Ascending aorta (tissue), 2 donors: ENCODE data around the gene TXNRD1. TPM values are rescaled to one million over a fixed set of nuclear protein-coding genes. Genes with fewer than 3 reads are reported as not detected.

Source experiments
- DNase-seq, 2 donors: peaks; one replicate each; pipeline ENCODE4 v3.0.0-alpha.2; 2019; ENCODE audit warnings: low spot score in 2 of 2
- H3K27ac ChIP-seq, 2 donors: fragments of 200-600 bp; sonication (generic); one replicate each; pipeline ENCODE4 v1.5.1; 2016 to 2017; ENCODE audit warnings: mild to moderate bottlenecking in 1 of 2
- H3K27me3 ChIP-seq: fragments of 200-600 bp; sonication (generic); one replicate; pipeline ENCODE4 v1.5.1; 2017
- H3K36me3 ChIP-seq, 2 donors: fragments of 200-600 bp; sonication (generic); one replicate each; pipeline ENCODE4 v1.5.1; 2016
- H3K4me1 ChIP-seq, 2 donors: fragments of 200-600 bp; sonication (generic); one replicate each; pipeline ENCODE4 v1.5.1; 2016 to 2017; ENCODE audit warnings: mild to moderate bottlenecking in 1 of 2
- H3K4me3 ChIP-seq, 2 donors: fragments of 200-600 bp; sonication (generic); one replicate each; pipeline ENCODE4 v1.5.1; 2016 to 2017; ENCODE audit warnings: mild to moderate bottlenecking in 1 of 2
- H3K9me3 ChIP-seq, 2 donors: fragments of 200-600 bp; sonication (generic); one replicate each; pipeline ENCODE4 v1.5.1; 2016
- intact Hi-C: fragments of 100-400 bp; cut with DNase I; formaldehyde crosslinking; loops from one replicate; pipeline ENCODE4 v1.15.1; 2023
- total RNA-seq: library from RNA; depleted of rRNA; stranded (reverse); fragments of >200 nt; gene quantifications from one replicate; pipeline ENCODE4 v1.1.0, GENCODE V29; 2016
- TF ChIP-seq, protein P1 (sequence below), 3 experiments: fragments of 200-600 bp in 2 of 3; fragments of 450-650 bp in 1 of 3; sonication (generic) in 2 of 3; IDR thresholded peaks; one replicate each; pipeline ENCODE4 v1.5.1; 2016 to 2019; ENCODE audit warnings: antibody characterized with exemption in 3 of 3, mild to moderate bottlenecking in 1 of 3, moderate library complexity in 1 of 3

TXNRD1 gene
- total RNA-seq, 1 donor from 2014 or later: 67.4 TPM

DNA sequence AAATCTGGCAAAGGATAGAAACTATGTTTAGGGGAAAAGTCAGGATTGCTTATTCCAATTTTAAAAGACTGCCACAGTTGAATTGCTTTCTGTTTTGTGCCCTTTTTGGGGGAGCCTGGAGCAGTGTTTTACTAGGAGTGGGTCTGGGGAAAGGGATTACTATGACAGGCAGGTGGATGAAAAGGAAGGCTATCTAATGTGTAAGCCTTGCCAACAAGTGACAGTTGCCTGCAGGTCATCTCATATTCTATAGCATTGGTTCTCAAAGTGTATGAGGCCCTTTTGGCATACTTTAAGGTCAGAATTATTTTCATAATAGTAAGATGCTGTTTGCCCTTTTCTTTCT lies 92.0 kb downstream of the TXNRD1 start:
- H3K27ac ChIP-seq: no peak overlapping the region
- intact Hi-C loops: no loop called here
- TF ChIP-seq, protein P1, sequence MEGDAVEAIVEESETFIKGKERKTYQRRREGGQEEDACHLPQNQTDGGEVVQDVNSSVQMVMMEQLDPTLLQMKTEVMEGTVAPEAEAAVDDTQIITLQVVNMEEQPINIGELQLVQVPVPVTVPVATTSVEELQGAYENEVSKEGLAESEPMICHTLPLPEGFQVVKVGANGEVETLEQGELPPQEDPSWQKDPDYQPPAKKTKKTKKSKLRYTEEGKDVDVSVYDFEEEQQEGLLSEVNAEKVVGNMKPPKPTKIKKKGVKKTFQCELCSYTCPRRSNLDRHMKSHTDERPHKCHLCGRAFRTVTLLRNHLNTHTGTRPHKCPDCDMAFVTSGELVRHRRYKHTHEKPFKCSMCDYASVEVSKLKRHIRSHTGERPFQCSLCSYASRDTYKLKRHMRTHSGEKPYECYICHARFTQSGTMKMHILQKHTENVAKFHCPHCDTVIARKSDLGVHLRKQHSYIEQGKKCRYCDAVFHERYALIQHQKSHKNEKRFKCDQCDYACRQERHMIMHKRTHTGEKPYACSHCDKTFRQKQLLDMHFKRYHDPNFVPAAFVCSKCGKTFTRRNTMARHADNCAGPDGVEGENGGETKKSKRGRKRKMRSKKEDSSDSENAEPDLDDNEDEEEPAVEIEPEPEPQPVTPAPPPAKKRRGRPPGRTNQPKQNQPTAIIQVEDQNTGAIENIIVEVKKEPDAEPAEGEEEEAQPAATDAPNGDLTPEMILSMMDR (IDR thresholded peaks at IDR 0.05): no peak
- H3K36me3 ChIP-seq: peaks cover 19 to 30% of the 10 kb centered on the region in 2 donors
- no peak overlapping the region for H3K4me3 ChIP-seq
- no peak for DNase-seq
- H3K4me1 ChIP-seq: peaks cover 24 to 42% of the 10 kb centered on the region in 2 donors
- no peaks in the 10 kb centered on the region for H3K9me3 ChIP-seq
- H3K27me3 ChIP-seq: no peaks in the 10 kb centered on the region

DNA sequence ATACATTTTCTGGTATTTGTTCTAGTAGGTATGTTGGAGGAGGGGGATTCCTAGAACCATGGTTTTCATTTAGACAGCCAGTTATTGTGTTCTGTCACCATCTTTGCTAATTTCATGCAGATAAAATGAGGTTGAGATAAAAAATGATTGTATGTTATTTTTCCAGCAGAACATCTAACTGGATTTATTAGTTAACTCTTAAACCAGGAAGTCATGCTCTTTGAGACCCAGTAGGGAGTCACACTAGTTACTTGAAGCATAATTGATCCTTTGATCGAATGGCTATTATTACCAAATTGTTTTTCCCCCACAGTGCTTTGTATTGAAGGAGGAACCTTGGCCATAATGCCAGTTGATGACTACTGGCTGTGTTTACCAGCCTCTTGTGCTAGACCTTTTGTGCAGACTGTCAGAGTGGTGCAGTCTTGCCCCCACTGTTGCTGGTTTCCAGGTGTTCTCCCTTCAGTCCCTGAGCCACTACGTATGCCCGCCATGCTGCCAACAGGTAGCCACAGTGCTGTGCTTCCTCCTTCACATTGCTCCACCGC lies 93.9 kb downstream of the TXNRD1 start:
- Histone ChIP-seq H3K9me3 (no peaks in the 10 kb centered on the region), H3K27ac (no peak overlapping the region), H3K27me3 (no peaks in the 10 kb centered on the region), H3K4me1 (peaks cover 16 to 36% of the 10 kb centered on the region in 2 donors), H3K36me3 (peaks cover 38 to 49% of the 10 kb centered on the region in 2 donors), H3K4me3 (no peak overlapping the region)
- intact Hi-C loops: no loop called here
- TF ChIP-seq, protein P1 (IDR thresholded peaks at IDR 0.05): no peak
- no peak for DNase-seq

DNA sequence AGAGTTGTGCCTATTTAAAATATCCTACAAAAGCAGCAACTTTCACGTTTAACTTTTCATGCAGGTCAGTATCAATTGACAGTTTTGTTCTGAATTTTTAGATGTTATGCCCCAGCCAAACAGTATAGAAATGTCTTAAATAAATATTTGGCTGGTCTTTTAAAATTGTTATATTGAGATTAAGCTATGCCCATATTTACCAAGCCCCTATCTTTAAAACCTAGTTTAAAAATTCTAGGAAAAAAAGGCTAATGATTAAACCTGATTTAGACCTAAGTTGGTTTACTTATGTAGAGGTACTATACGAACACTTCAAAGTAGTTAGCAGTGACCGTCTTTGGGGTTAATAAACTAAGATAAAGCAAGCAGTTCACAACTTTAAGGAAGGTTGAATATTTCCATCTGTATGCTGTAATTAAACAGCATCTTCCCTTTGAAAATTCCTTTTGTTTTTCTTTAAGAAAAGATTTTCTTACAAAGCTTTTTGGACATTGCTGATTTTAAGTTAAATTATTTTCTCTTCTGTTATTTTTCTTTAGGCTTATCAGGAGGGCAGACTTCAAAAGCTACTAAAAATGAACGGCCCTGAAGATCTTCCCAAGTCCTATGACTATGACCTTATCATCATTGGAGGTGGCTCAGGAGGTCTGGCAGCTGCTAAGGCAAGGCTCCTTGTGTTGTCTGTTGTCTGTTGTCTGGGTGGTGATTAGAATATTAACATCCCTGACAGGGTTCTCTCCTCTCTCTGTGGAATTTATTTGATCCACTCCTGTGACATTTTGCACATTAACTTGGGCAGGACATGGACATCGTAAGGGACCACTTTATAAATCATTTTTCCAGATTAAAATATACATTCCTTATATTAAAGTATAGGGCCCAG lies 95.4 kb downstream of the TXNRD1 start:
- Histone ChIP-seq H3K4me3 (no peak overlapping the region), H3K9me3 (no peaks in the 10 kb centered on the region), H3K27me3 (no peaks in the 10 kb centered on the region), H3K36me3 (peaks cover 50 to 64% of the 10 kb centered on the region in 2 donors), H3K4me1 (peaks cover 10 to 24% of the 10 kb centered on the region in 2 donors), H3K27ac (no peak overlapping the region)
- no peak for DNase-seq
- intact Hi-C loops: no loop called here
- TF ChIP-seq, protein P1 (IDR thresholded peaks at IDR 0.05): no peak

DNA sequence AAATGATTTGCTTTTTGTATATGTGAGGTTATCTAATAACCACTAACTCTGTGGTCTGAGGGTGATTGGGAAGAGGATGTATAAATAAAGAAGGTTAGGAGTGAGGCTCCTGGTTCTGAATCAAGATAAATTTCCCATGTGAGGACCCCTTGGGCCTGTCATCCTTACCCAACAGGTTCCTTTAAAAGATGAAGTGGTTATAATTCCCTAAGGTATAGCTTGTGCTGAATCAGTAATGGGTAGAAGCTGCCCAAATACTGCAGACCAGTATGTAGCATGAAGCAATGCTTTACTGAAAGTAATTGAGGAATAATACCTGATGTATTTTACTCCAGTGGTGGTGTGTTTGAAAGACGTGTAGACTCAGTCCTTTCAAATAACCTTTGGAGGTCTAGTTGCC lies 96.6 kb downstream of the TXNRD1 start:
- H3K27me3 ChIP-seq: no peaks in the 10 kb centered on the region
- no peaks in the 10 kb centered on the region for H3K9me3 ChIP-seq
- TF ChIP-seq, protein P1 (IDR thresholded peaks at IDR 0.05): no peak
- H3K4me3 ChIP-seq: no peak overlapping the region
- peaks cover 60 to 76% of the 10 kb centered on the region in 2 donors for H3K36me3 ChIP-seq
- no peak for DNase-seq
- H3K4me1 ChIP-seq: peaks cover 4 to 13% of the 10 kb centered on the region in 2 donors
- no peak overlapping the region for H3K27ac ChIP-seq
- intact Hi-C loops: no loop called here

DNA sequence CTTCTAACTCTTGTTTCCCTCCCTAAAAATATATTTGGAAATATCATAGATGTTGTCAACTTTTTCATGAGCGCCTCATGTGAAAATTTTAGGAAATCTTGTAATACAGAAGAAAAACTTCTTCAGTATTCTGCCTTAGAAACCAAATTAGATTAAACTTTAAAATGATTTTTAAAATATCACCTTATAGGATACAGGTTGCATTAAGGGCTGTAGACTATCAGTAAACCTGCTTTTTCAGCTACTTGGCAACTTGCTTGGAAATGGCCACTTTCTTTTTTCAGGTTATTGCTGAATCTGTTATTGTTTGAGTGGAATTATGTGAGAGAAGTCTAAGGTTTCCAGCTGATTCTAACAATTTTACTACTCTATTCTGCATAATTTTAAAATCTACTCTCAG lies 97.1 kb downstream of the TXNRD1 start:
- H3K36me3 ChIP-seq: peaks cover 65 to 80% of the 10 kb centered on the region in 2 donors
- no peak overlapping the region for H3K4me3 ChIP-seq
- no peak for DNase-seq
- intact Hi-C loops: no loop called here
- no peaks in the 10 kb centered on the region for H3K27me3 ChIP-seq
- no peaks in the 10 kb centered on the region for H3K9me3 ChIP-seq
- H3K27ac ChIP-seq: no peak overlapping the region
- peaks cover 0 to 9% of the 10 kb centered on the region in 2 donors for H3K4me1 ChIP-seq
- TF ChIP-seq, protein P1 (IDR thresholded peaks at IDR 0.05): no peak
